GM12878 (cell line): ENCODE data around the gene GPR4.

Experiments used
- ATF2 ChIP-seq: IDR thresholded peaks from 2 replicates; pipeline ENCODE4 v1.6.1; 2012; ENCODE audit warnings: low read length, inconsistent platforms
- CTCF ChIP-seq, 3 experiments: IDR thresholded peaks in 2 of 3; conservative IDR thresholded peaks in 1 of 3; 2 replicates each; pipeline ENCODE4 v1.5.1; 2011; ENCODE audit warnings: low read depth in 3 of 3, low read length in 3 of 3, mild to moderate bottlenecking in 3 of 3, control low read depth in 2 of 3, moderate library complexity in 2 of 3, inconsistent platforms in 1 of 3, mixed read lengths in 1 of 3; ENCODE audit not compliant: control insufficient read depth in 2 of 3, insufficient read depth in 1 of 3; ENCODE audit errors: extremely low read depth in 1 of 3
- HDAC6 ChIP-seq: fragments of 200-600 bp; sonication (generic); IDR thresholded peaks from one replicate; pipeline ENCODE4 v1.8.0; 2017; ENCODE audit warnings: antibody characterized with exemption; ENCODE audit not compliant: unreplicated experiment
- MTA3 ChIP-seq: IDR thresholded peaks from 2 replicates; pipeline ENCODE4 v1.6.1; 2012; ENCODE audit warnings: low read length, inconsistent platforms, borderline replicate concordance
- NKRF ChIP-seq: fragments of 450-650 bp; conservative IDR thresholded peaks from 2 replicates; pipeline ENCODE4 v1.6.1; 2017; ENCODE audit warnings: mild to moderate bottlenecking, moderate library complexity
- PBX3 ChIP-seq: IDR thresholded peaks from 2 replicates; pipeline ENCODE4 v1.6.1; 2011; ENCODE audit warnings: mild to moderate bottlenecking, low read depth, low read length, moderate library complexity; ENCODE audit not compliant: insufficient replicate concordance
- POLR2A ChIP-seq: IDR thresholded peaks from 2 replicates; pipeline ENCODE4 v1.6.1; 2011; ENCODE audit warnings: low read depth, mild to moderate bottlenecking, low read length
- REST ChIP-seq: IDR thresholded peaks from 2 replicates; pipeline ENCODE4 v1.6.1; 2012; ENCODE audit warnings: mild to moderate bottlenecking, low read depth, low read length
- USF2 ChIP-seq: IDR thresholded peaks from 2 replicates; pipeline ENCODE4 v1.6.1; 2011; ENCODE audit warnings: low read depth, low read length, improper control_type of control experiment, borderline replicate concordance
- ZZZ3 ChIP-seq: IDR thresholded peaks from 2 replicates; pipeline ENCODE4 v1.6.1; 2011; ENCODE audit warnings: low read depth; ENCODE audit not compliant: control insufficient read depth, insufficient read length

GRCh38 chr19:45567609-45568008, 34.4 kb downstream of the GPR4 start:
- no peak for TF ChIP-seq REST
- no peak for TF ChIP-seq CTCF (IDR thresholded peaks at IDR 0.05 in 2 of 3, conservative IDR thresholded peaks at IDR 0.05 in 1 of 3; ENCODE audit: control insufficient read depth in 2 of 3, extremely low read depth in 1 of 3, insufficient read depth in 1 of 3, low read depth in 3 of 3, low read length in 3 of 3)
- TF ChIP-seq ATF2: no peak
- no peak for TF ChIP-seq NKRF
- no peak for TF ChIP-seq MTA3
- TF ChIP-seq ZZZ3: no peak
- no peak for TF ChIP-seq POLR2A
- no peak for TF ChIP-seq USF2
- no peak for TF ChIP-seq HDAC6
- no peak for TF ChIP-seq PBX3
